HepG2 (cell line): Measurements from ENCODE around the gene IL17RA. TPM values are rescaled to one million over a fixed set of nuclear protein-coding genes. Genes with fewer than 3 reads are reported as not detected.

Experiments used
- ATAC-seq: fragments of 200-7000 bp; cut with Tn5 transposase; 3 replicates; pipeline ENCODE4 v1.9.1; 2020; ENCODE audit warnings: mild to moderate bottlenecking, moderate library complexity
- BruUV-seq: library from RNA; stranded (reverse); fragments of 400-500 nt; replicated peaks from 2 replicates; lab custom pipeline; 2021; lab: Mats Ljungman, UMichigan
- CTCF ChIA-PET: fragments of 300-600 bp; formaldehyde crosslinking; extraction: SDS; loops from one replicate; lab custom pipeline; 2021; ENCODE audit warnings: low total read pairs, inconsistent platforms, low intra/inter-chr PET ratio; lab: Yijun Ruan, JAX
- POLR2A ChIA-PET: fragments of 350-600 bp; sonication (Branson Sonifier 250); formaldehyde crosslinking; loops from one replicate; lab custom pipeline; 2020; ENCODE audit warnings: antibody characterized with exemption, inconsistent platforms; lab: Yijun Ruan, JAX
- DNase-seq: peaks from one replicate; pipeline ENCODE4 v3.0.0-alpha.2; 2015; ENCODE audit warnings: low spot score
- FAIRE-seq: peaks from 3 replicates; lab custom pipeline; 2011; peaks lifted over from hg19 to GRCh38; lab: Jason Lieb, UNC
- H2AFZ ChIP-seq: one replicate; pipeline ENCODE4 v1.6.1; 2011; ENCODE audit warnings: low read length, inconsistent platforms
- H3K27ac ChIP-seq: fragments of 300-600 bp; 3 replicates; pipeline ENCODE4 v1.8.0; 2011; ENCODE audit warnings: mixed run types, mild to moderate bottlenecking, mixed read lengths, low read length, inconsistent platforms; ENCODE audit not compliant: insufficient read depth; ENCODE audit errors: extremely low read length
- H3K27me3 ChIP-seq, 2 experiments: fragments of 200-600 bp in 1 of 2; 2 replicates in 1 of 2; 3 replicates in 1 of 2; pipeline versions ENCODE4 v1.6.0 to v1.8.0; 2011; ENCODE audit warnings: low read length in 2 of 2, mild to moderate bottlenecking in 2 of 2, moderate library complexity in 2 of 2, inconsistent platforms in 1 of 2; ENCODE audit not compliant: insufficient read depth in 2 of 2, control insufficient read depth in 1 of 2
- H3K36me3 ChIP-seq, 2 experiments: fragments of 200-600 bp in 1 of 2; replicated peaks in 1 of 2; 2 replicates in 1 of 2; 3 replicates in 1 of 2; pipeline versions ENCODE4 v1.5.1 to v1.8.0; 2011; ENCODE audit warnings: low read length in 2 of 2, inconsistent platforms in 1 of 2; ENCODE audit not compliant: insufficient read depth in 2 of 2, control insufficient read depth in 1 of 2
- H3K4me1 ChIP-seq: 2 replicates; pipeline ENCODE4 v1.5.1; 2012; ENCODE audit warnings: low read length, inconsistent platforms; ENCODE audit not compliant: insufficient read depth
- H3K4me2 ChIP-seq: 2 replicates; pipeline ENCODE4 v1.6.0; 2011; ENCODE audit warnings: low read depth, low read length, inconsistent platforms
- H3K4me3 ChIP-seq, 3 experiments: fragments of 200-600 bp in 1 of 3; sonication (generic), shearing (Covaris generic) in 1 of 3; replicated peaks in 1 of 3; 2 replicates each; pipeline ENCODE4 v1.5.1; 2011 to 2016; ENCODE audit warnings: low read length in 3 of 3, inconsistent platforms in 2 of 3, low read depth in 2 of 3, mild to moderate bottlenecking in 2 of 3, control low read depth in 1 of 3, mixed read lengths in 1 of 3; ENCODE audit not compliant: insufficient read depth in 1 of 3
- H3K79me2 ChIP-seq: one replicate; pipeline ENCODE4 v1.6.1; 2011; ENCODE audit warnings: low read length, inconsistent platforms; ENCODE audit not compliant: insufficient read depth
- H3K9ac ChIP-seq: 2 replicates; pipeline ENCODE4 v1.6.0; 2011; ENCODE audit warnings: mild to moderate bottlenecking, low read depth, low read length, inconsistent platforms; ENCODE audit not compliant: insufficient read depth
- H3K9me3 ChIP-seq: 2 replicates; pipeline ENCODE4 v1.5.1; 2012; ENCODE audit warnings: mild to moderate bottlenecking, low read length
- H4K20me1 ChIP-seq: 2 replicates; pipeline ENCODE4 v1.6.0; 2011; ENCODE audit warnings: inconsistent platforms, mild to moderate bottlenecking, low read length, moderate library complexity; ENCODE audit not compliant: insufficient read depth
- FOXM1 ChIP-seq: sonication (generic); formaldehyde crosslinking; IDR thresholded peaks from 2 replicates; pipeline ENCODE4 v1.5.0; 2020; ENCODE audit warnings: missing genetic modification reagents
- GABPA ChIP-seq, 2 experiments: IDR thresholded peaks; 2 replicates each; pipeline ENCODE4 v1.6.1; 2011 to 2016; ENCODE audit warnings: low read depth in 2 of 2, low read length in 1 of 2, missing biosample characterization in 1 of 2, missing genetic modification characterization in 1 of 2
- KLF9 ChIP-seq: IDR thresholded peaks from 2 replicates; pipeline ENCODE4 v1.6.1; 2016; ENCODE audit warnings: low read depth
- MIER2 ChIP-seq: IDR thresholded peaks from 2 replicates; pipeline ENCODE4 v1.6.1; 2016; ENCODE audit warnings: missing biosample characterization, missing genetic modification reagents
- NONO ChIP-seq, 2 experiments: fragments of 450-650 bp in 1 of 2; sonication (generic) in 1 of 2; formaldehyde crosslinking in 1 of 2; IDR thresholded peaks in 1 of 2; conservative IDR thresholded peaks in 1 of 2; 2 replicates each; pipeline versions ENCODE4 v1.6.1 to v1.8.0; 2017 to 2022; ENCODE audit warnings: mild to moderate bottlenecking in 1 of 2, missing genetic modification reagents in 1 of 2, moderate library complexity in 1 of 2
- NR2F2 ChIP-seq: IDR thresholded peaks from 2 replicates; pipeline ENCODE4 v1.6.1; 2012; ENCODE audit warnings: low read depth, inconsistent platforms, borderline replicate concordance
- PLRG1 ChIP-seq: fragments of 450-650 bp; conservative IDR thresholded peaks from 2 replicates; pipeline ENCODE4 v1.6.1; 2016
- SP5 ChIP-seq: IDR thresholded peaks from 2 replicates; pipeline ENCODE4 v1.6.1; 2016; ENCODE audit warnings: low read depth, borderline replicate concordance
- ZFP37 ChIP-seq: sonication (generic); formaldehyde crosslinking; IDR thresholded peaks from 2 replicates; pipeline ENCODE4 v1.4.0; 2020; ENCODE audit warnings: missing genetic modification reagents, borderline replicate concordance
- ZNF3 ChIP-seq: IDR thresholded peaks from 2 replicates; pipeline ENCODE4 v1.7.0; 2017; ENCODE audit warnings: inconsistent platforms
- ZNF546 ChIP-seq: sonication (generic); formaldehyde crosslinking; conservative IDR thresholded peaks from 2 replicates; pipeline ENCODE4 v1.8.1; 2023; ENCODE audit warnings: mild to moderate bottlenecking, missing genetic modification reagents
- ZNF672 ChIP-seq: sonication (generic); formaldehyde crosslinking; IDR thresholded peaks from 2 replicates; pipeline ENCODE4 v1.8.1; 2022; ENCODE audit warnings: missing genetic modification reagents
- ZNF879 ChIP-seq: sonication (generic); formaldehyde crosslinking; IDR thresholded peaks from 2 replicates; pipeline ENCODE4 v1.8.1; 2023; ENCODE audit warnings: missing genetic modification reagents
- WGBS: methylation state at CpG from one replicate; pipeline ENCODE4 v1.1.6; 2017; ENCODE audit warnings: low lambda C conversion rate; 5-methylcytosine and 5-hydroxymethylcytosine counted together
- in situ Hi-C: cut with HindIII; loops from 2 replicates; pipeline ENCODE4 v1.10.0; 2017; ENCODE audit warnings: low pct_unique_long_range_greater_than_20kb; ENCODE audit not compliant: extremely low pct_ligation_motif_present
- intact Hi-C: fragments of 100-400 bp; cut with micrococcal nuclease; formaldehyde crosslinking; loops from one replicate; pipeline ENCODE4 v1.10.0; 2022; ENCODE audit not compliant: unreplicated experiment
- polyA plus RNA-seq, 8 experiments: library from polyadenylated mRNA; depleted of rRNA in 3 of 8; stranded (reverse) in 7 of 8; unstranded in 1 of 8; fragments of >200 nt; fragmentation: Illumina TruSeq in 4 of 8; extraction: Trizol in 4 of 8; gene quantifications; 2 replicates each; pipeline versions ENCODE4 v1.2.1 to v1.2.3, GENCODE V29; 2011 to 2016; ENCODE audit warnings: low read depth in 4 of 8, missing spikeins in 1 of 8, mixed read lengths in 1 of 8; ENCODE audit not compliant: insufficient read depth in 1 of 8
- total RNA-seq, 5 experiments: library from RNA; depleted of rRNA; stranded (reverse); fragments of >200 nt; fragmentation: Illumina TruSeq; extraction: Trizol; gene quantifications; 2 replicates each; pipeline ENCODE4 v1.2.3, GENCODE V29; 2016; ENCODE audit warnings: low read depth in 1 of 5

Gene IL17RA
- total and polyA plus RNA-seq, 2 of the 13 experiments (the other 11 are each of a cell fraction or from before 2014, with no cell fraction given), result 2.5 to 8.2 TPM

DNA sequence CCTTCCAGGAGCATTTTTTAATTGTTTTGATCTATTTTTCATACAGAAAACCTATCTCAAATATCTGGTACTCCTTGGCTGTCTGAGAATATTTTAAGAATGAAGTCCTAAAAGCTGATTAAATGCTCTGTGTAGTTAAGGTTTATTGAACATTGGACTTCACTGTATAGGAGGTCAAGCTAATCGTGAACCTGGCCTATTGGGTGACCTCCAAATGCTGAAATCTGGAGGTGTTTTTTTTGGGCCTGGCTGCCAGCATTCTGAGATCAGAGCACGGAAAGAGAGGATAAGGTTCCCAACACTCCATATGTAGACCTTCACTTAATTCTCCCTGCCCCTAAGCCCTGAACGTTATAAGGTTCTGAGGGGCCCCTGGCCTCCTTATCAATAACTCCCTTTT, 8.3 kb downstream of the IL17RA start:
- Histone ChIP-seq H3K27ac (no peak overlapping the region), H3K36me3 (0 out of 5 replicates have a peak, but pooled peaks cover 2 to 4% of the 10 kb centered on the region in 2 experiments), H3K9ac (no peak overlapping the region), H3K4me3 (no peak overlapping the region), H3K4me1 (no peaks in the 10 kb centered on the region), H3K9me3 (no peaks in the 10 kb centered on the region), H3K4me2 (no peak overlapping the region), H3K79me2 (no peaks in the 10 kb centered on the region), H2AFZ (no peak overlapping the region), H3K27me3 (no peaks in the 10 kb centered on the region), H4K20me1 (no peaks in the 10 kb centered on the region)
- BruUV-seq, result no TSS peak
- TF ChIP-seq NR2F2, result no peak
- TF ChIP-seq ZNF879 (CRISPR knock-in tag), result no peak
- no peak for TF ChIP-seq KLF9 (CRISPR knock-in tag)
- no peak for TF ChIP-seq MIER2 (CRISPR knock-in tag)
- no peak for TF ChIP-seq SP5 (CRISPR knock-in tag)
- TF ChIP-seq ZNF3 (CRISPR knock-in tag), result no peak
- no peak for TF ChIP-seq FOXM1 (CRISPR knock-in tag)
- TF ChIP-seq GABPA (IDR thresholded peaks at IDR 0.05; ENCODE audit: low read depth, low read length), result no peak
- TF ChIP-seq GABPA (CRISPR knock-in tag; IDR thresholded peaks at IDR 0.05; ENCODE audit: low read depth), result no peak
- TF ChIP-seq ZFP37, result no peak
- TF ChIP-seq NONO (IDR thresholded peaks at IDR 0.05), result no peak
- TF ChIP-seq NONO (CRISPR knock-in tag; conservative IDR thresholded peaks at IDR 0.05), result no peak
- TF ChIP-seq ZNF546 (CRISPR knock-in tag), result no peak
- TF ChIP-seq PLRG1, result no peak
- no peak for TF ChIP-seq ZNF672 (CRISPR knock-in tag)
- in situ Hi-C loops (no loop called here), intact Hi-C loops (no loop called here)
- DNase-seq (no peak), FAIRE-seq (no peak), ATAC-seq (no peak)
- POLR2A ChIA-PET, result no interaction called here
- CTCF ChIA-PET, result no interaction called here
- WGBS, result 83% methylated on average over 3 of the region's 3 CpGs
